Measurements from ENCODE around the gene TPSB2.
"Not testable (repeated sequence)": the region's sequence is repeated elsewhere in the genome, so short reads cannot be mapped to it uniquely, and the experiment has no call there.

DNA sequence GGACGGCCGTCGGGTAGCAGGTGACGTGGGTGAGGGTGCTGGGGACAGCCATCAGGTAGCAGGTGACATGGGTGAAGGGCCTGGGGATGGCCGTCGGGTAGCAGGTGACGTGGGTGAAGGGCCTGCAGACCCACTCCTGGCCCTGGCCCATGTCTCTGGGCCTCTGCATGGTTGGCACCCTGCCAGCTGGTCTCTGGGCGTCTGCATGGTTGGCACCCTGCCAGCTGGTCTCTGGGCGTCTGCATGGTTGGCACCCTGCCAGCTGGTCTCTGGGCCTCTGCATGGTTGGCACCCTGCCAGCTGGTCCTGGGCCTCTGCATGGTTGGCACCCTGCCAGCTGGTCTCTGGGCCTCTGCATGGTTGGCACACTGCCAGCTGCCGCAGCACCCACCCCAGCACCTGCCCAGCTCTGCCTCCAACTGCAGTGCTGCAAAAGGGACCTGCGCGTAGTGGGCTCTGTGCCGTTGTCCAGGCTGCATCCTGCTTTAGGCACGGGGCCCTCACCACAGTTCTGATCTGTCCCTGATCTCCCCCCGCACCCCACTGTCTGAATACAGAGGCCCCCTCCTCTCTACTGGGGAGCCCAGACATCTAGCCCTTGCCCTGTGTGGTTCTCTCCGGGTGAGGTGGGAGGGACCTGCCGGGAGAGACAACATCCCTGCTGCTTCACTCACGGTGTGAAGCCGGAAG lies 41.9 kb upstream of the TPSB2 start:
- TF ChIP-seq, protein P1, sequence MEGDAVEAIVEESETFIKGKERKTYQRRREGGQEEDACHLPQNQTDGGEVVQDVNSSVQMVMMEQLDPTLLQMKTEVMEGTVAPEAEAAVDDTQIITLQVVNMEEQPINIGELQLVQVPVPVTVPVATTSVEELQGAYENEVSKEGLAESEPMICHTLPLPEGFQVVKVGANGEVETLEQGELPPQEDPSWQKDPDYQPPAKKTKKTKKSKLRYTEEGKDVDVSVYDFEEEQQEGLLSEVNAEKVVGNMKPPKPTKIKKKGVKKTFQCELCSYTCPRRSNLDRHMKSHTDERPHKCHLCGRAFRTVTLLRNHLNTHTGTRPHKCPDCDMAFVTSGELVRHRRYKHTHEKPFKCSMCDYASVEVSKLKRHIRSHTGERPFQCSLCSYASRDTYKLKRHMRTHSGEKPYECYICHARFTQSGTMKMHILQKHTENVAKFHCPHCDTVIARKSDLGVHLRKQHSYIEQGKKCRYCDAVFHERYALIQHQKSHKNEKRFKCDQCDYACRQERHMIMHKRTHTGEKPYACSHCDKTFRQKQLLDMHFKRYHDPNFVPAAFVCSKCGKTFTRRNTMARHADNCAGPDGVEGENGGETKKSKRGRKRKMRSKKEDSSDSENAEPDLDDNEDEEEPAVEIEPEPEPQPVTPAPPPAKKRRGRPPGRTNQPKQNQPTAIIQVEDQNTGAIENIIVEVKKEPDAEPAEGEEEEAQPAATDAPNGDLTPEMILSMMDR (IDR thresholded peaks at IDR 0.05; ENCODE audit: insufficient read depth, low read depth, low read length), result not testable (repeated sequence)
- TF ChIP-seq EZH2 (IDR thresholded peaks at IDR 0.05; ENCODE audit: insufficient read depth, low read length), result not testable (repeated sequence)

Measured in astrocyte (in vitro differentiated cells and primary cell).